Stimulated activated CD4-positive, alpha-beta T cell treated with anti-CD3 and anti-CD28 coated beads, Interleukin-15, amount 100 ng/mL, for 24 hours (primary cell): Measurements from ENCODE around the gene BRI3.
"Not testable (repeated sequence)": the region's sequence is repeated elsewhere in the genome, so short reads cannot be mapped to it uniquely, and the experiment has no call there.

Experiments
- DNase-seq: peaks from one replicate; pipeline ENCODE4 v3.0.0-alpha.2; 2020

Gene BRI3

GRCh38 chr7:98315994-98316527 lies 34.6 kb downstream of the BRI3 start:
- DNase-seq, result not testable (repeated sequence)

- DNase-seq, result no peak
These were observed 36.0 kb downstream of the BRI3 start for GRCh38 chr7:98317366-98318040.

- DNase-seq, result no peak
These were observed 37.7 kb downstream of the BRI3 start for GRCh38 chr7:98319176-98319575.

- no peak for DNase-seq
These were observed 39.8 kb downstream of the BRI3 start for GRCh38 chr7:98321301-98321700.

GRCh38 chr7:98322331-98323270 lies 41.1 kb downstream of the BRI3 start:
- DNase-seq, result no peak

GRCh38 chr7:98323597-98324322 lies 42.3 kb downstream of the BRI3 start:
- no peak for DNase-seq

- no peak for DNase-seq
These were observed 43.3 kb downstream of the BRI3 start for GRCh38 chr7:98324782-98325181.

GRCh38 chr7:98329100-98329790 lies 47.8 kb downstream of the BRI3 start:
- no peak for DNase-seq

- DNase-seq, result no peak
These were observed 48.4 kb downstream of the BRI3 start for GRCh38 chr7:98329791-98330373.

GRCh38 chr7:98330926-98331529 lies 49.5 kb downstream of the BRI3 start:
- DNase-seq, result no peak

GRCh38 chr7:98334081-98334480 lies 52.6 kb downstream of the BRI3 start:
- no peak for DNase-seq

GRCh38 chr7:98335411-98335977 lies 54.0 kb downstream of the BRI3 start:
- DNase-seq, result no peak

- DNase-seq, result no peak
These were observed 57.0 kb downstream of the BRI3 start for GRCh38 chr7:98338441-98338840.

GRCh38 chr7:98339043-98339442 lies 57.6 kb downstream of the BRI3 start:
- DNase-seq, result no peak

- DNase-seq, result no peak
These were observed 59.6 kb downstream of the BRI3 start for GRCh38 chr7:98341106-98341505.
